CD4-positive, alpha-beta memory T cell (primary cell): ENCODE results near the gene PANK1. TPM values are rescaled to one million over a fixed set of nuclear protein-coding genes. Genes with fewer than 3 reads are reported as not detected.

Experiments used
- CTCF ChIA-PET: fragments of 350-600 bp; sonication (Branson Sonifier 250); formaldehyde crosslinking; loops from one replicate; lab custom pipeline; 2021; ENCODE audit warnings: inconsistent platforms; ENCODE audit not compliant: partially characterized antibody; lab: Charles Lee
- POLR2A ChIA-PET: fragments of 350-600 bp; sonication (Branson Sonifier 250); formaldehyde crosslinking; loops from one replicate; lab custom pipeline; 2021; ENCODE audit not compliant: partially characterized antibody; lab: Charles Lee
- DNase-seq, 5 donors: peaks; one replicate each; pipeline versions ENCODE4 v3.0.0 to v3.0.0-alpha.2; 2020 to 2022; ENCODE audit warnings: mixed read lengths in 1 of 5
- H3K27ac ChIP-seq: one replicate; pipeline ENCODE4 v1.7.0; 2013; ENCODE audit warnings: low read depth, low read length
- H3K27me3 ChIP-seq: 2 replicates; pipeline ENCODE4 v1.7.0; 2013; ENCODE audit warnings: mild to moderate bottlenecking, low read length, moderate library complexity; ENCODE audit not compliant: insufficient read depth
- H3K36me3 ChIP-seq: 2 replicates; pipeline ENCODE4 v1.7.0; 2013; ENCODE audit warnings: mild to moderate bottlenecking, low read length, moderate library complexity; ENCODE audit not compliant: insufficient read depth
- H3K4me1 ChIP-seq: 2 replicates; pipeline ENCODE4 v1.7.0; 2013; ENCODE audit warnings: mild to moderate bottlenecking, low read length, moderate library complexity; ENCODE audit not compliant: insufficient read depth
- H3K4me3 ChIP-seq, 2 donors: one replicate each; pipeline ENCODE4 v1.7.0; 2013; ENCODE audit warnings: low read length in 2 of 2, mild to moderate bottlenecking in 1 of 2
- H3K9me3 ChIP-seq, 2 donors: one replicate each; pipeline ENCODE4 v1.7.0; 2013; ENCODE audit warnings: low read length in 2 of 2, control low read depth in 1 of 2; ENCODE audit not compliant: control insufficient read depth in 1 of 2
- H3K27ac Mint-ChIP-seq, 7 donors: one replicate each; pipeline ENCODE4 v1.8.0; 2020 to 2021; ENCODE audit warnings: mixed read lengths in 7 of 7, mild to moderate bottlenecking in 6 of 7, inconsistent platforms in 3 of 7, moderate library complexity in 3 of 7
- H3K27me3 Mint-ChIP-seq, 2 donors: one replicate each; pipeline ENCODE4 v1.8.0; 2020 to 2021; ENCODE audit warnings: mixed read lengths in 2 of 2
- H3K36me3 Mint-ChIP-seq, 2 donors: one replicate each; pipeline ENCODE4 v1.8.0; 2020 to 2021; ENCODE audit warnings: mixed read lengths in 2 of 2, inconsistent platforms in 1 of 2, mild to moderate bottlenecking in 1 of 2
- H3K4me1 Mint-ChIP-seq, 4 donors: one replicate each; pipeline ENCODE4 v1.8.0; 2020 to 2021; ENCODE audit warnings: mixed read lengths in 4 of 4, mild to moderate bottlenecking in 1 of 4
- H3K4me3 Mint-ChIP-seq, 8 donors: one replicate each; pipeline ENCODE4 v1.8.0; 2020 to 2021; ENCODE audit warnings: mixed read lengths in 8 of 8, mild to moderate bottlenecking in 7 of 8, moderate library complexity in 6 of 8, inconsistent platforms in 3 of 8
- H3K9me3 Mint-ChIP-seq, 8 donors: one replicate each; pipeline ENCODE4 v1.8.0; 2020 to 2021; ENCODE audit warnings: mixed read lengths in 8 of 8, mild to moderate bottlenecking in 5 of 8, inconsistent platforms in 3 of 8, moderate library complexity in 1 of 8
- intact Hi-C: fragments of 100-400 bp; cut with micrococcal nuclease; formaldehyde crosslinking; loops from one replicate; pipeline ENCODE4 v1.15.1; 2023
- polyA plus RNA-seq, 2 donors: library from polyadenylated mRNA; unstranded; fragments of 300-500 nt; fragmentation: Illumina TruSeq; gene quantifications; one replicate each; pipeline ENCODE4 v1.2.3, GENCODE V29; 2021
- total RNA-seq, 2 experiments: library from RNA; stranded (reverse); gene quantifications; one replicate each; pipeline ENCODE4 v1.2.3, GENCODE V29; 2021

PANK1 gene
- total and polyA plus RNA-seq, 4 experiments from 2014 or later, result 1.6 to 4.5 (median 3.1) TPM

DNA sequence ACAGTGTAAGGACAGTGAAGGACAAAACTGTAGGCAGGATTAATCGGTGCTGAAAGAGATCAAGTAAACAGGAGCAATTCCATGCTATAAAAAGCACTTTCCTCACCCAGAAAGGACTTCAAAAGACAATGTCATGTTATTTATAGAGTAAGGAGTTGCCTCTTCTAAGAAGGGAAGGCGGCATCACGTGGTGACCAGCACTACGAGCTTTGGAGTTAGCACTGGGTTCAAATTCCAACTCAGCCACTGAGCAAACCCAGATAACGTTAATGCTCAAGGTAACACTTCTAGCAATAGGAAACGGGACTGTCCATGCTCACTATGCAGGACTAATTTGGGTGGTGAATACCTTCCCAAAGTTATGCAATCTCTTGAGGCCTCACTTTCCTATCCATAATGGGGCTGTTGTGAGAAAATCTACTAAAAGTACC is 715 bp upstream of the PANK1 start:
- POLR2A ChIA-PET, result no interaction called here
- no peaks in the 10 kb centered on the region for H3K27me3 ChIP-seq
- Mint-ChIP-seq H3K4me3 (peak overlapping the region in 7 of 8 donors; percentile 87 to 95 (median 93)), H3K36me3 (no peaks in the 10 kb centered on the region), H3K4me1 (peaks cover 8 to 11% (median 10%) of the 10 kb centered on the region in 4 donors), H3K27ac (peak overlapping the region; percentile 43 to 92 (median 73)), H3K27me3 (peaks cover 3 to 11% of the 10 kb centered on the region in 2 donors), H3K9me3 (peaks cover 0 to 1% (median 0%) of the 10 kb centered on the region in 8 donors)
- CTCF ChIA-PET, result no interaction called here
- DNase-seq, result no peak
- H3K36me3 ChIP-seq, result no peaks in the 10 kb centered on the region
- intact Hi-C loops, result loop anchor here (2.0 to 10.0 kb wide), 3 partner anchors 31 to 1831 kb away; partner anchors contain the start of genes ATAD1 and IFIT5
- peak overlapping the region in 1 of 2 donors; percentile 55 for H3K4me3 ChIP-seq
- peaks cover 16% of the 10 kb centered on the region for H3K4me1 ChIP-seq
- H3K9me3 ChIP-seq, result no peaks in the 10 kb centered on the region
- H3K27ac ChIP-seq, result no peak overlapping the region

DNA sequence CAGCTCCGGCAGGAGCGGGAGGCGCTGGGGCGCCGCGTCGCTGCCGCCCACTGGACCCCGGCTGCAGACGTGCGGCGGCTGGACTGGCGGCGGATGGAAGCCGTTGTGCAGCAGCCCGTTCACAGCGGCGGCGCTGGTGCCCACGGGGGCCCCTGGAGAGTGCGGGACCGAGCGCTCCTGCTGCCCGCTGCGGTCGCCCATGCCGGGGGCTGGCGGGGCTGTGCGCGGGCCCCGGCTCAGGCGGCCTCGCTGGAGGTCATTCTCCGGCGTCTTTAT is 413 bp downstream of the PANK1 start:
- Mint-ChIP-seq H3K27ac (no peak overlapping the region), H3K27me3 (peaks cover 3 to 6% of the 10 kb centered on the region in 2 donors), H3K4me3 (peak overlapping the region in 1 of 8 donors; percentile 22), H3K4me1 (peaks cover 8 to 11% (median 10%) of the 10 kb centered on the region in 4 donors), H3K9me3 (peaks cover 0 to 1% (median 0%) of the 10 kb centered on the region in 8 donors), H3K36me3 (no peaks in the 10 kb centered on the region)
- Histone ChIP-seq H3K4me1 (peaks cover 16% of the 10 kb centered on the region), H3K4me3 (peak overlapping the region; percentile 55 to 75), H3K27ac (peak overlapping the region; percentile 43), H3K27me3 (no peaks in the 10 kb centered on the region), H3K9me3 (no peaks in the 10 kb centered on the region), H3K36me3 (no peaks in the 10 kb centered on the region)
- ChIA-PET POLR2A (interaction anchor here (1.0 to 1.4 kb wide), 2 partner anchors 29 to 230 kb away, joined by 5 to 7 read pairs; partner anchors contain the start of gene IFIT5), CTCF (interaction anchor here (1.1 kb wide), 1 partner anchor 1213 kb away, joined by 3 read pairs; the partner anchor contains the start of gene HTR7)
- peak in 1 of 5 donors; percentile 34 for DNase-seq
- intact Hi-C loops, result loop anchor here (1.0 to 10.0 kb wide), 5 partner anchors 30 to 1830 kb away; partner anchors contain the start of genes ATAD1, IFIT5, KIF20B and LIPA

DNA sequence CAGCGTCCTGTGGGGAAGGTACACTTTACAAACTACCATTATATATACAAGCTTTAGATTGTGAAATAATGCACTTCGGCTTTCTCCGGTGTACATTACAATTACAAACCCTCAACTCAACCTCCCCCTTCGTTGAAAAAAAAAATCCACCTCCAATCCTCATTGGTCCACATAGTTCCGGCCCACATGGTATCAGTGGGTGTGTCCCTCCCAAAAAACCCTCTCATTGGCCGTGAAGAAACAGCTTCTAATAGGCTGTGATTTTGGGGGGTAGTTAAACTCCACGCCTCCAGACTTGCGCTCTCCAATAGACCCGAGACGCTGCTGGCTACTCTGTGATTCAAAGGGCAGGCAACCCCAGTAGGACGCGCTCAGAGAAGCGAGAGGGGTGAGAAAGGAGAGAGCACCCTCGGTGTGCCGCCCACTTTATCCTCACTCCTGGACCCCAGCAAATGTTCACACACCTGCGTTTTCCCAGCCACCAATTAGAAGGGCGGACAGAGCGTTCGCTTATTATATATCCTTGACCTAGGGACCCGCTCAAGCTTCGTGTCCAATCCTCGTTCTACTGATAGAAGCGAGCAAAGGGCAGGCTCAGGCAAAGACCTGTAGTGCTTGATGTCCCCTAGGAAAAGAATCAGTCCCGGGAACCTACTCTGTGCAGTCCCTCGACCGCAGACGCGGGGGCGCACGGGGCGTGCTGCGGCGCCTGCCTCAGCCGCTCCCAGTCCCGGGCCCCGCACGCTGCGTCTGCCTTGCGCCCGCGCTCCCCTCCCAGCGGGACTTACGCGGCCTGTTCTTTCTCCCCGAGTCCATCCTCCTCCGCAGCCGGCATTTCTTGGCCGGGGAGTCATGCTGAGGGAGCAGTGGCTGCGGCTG is 991 bp downstream of the PANK1 start:
- CTCF ChIA-PET, result interaction anchor here (1.0 to 1.8 kb wide), 5 partner anchors 10 to 1214 kb away, joined by 3 to 8 read pairs (median 3); partner anchors contain the start of genes HTR7 and KIF20B
- Histone ChIP-seq H3K4me3 (peak overlapping the region; percentile 55 to 75), H3K27ac (peak overlapping the region; percentile 43), H3K27me3 (no peaks in the 10 kb centered on the region), H3K4me1 (peaks cover 16% of the 10 kb centered on the region), H3K36me3 (no peaks in the 10 kb centered on the region), H3K9me3 (no peaks in the 10 kb centered on the region)
- DNase-seq, result peak; percentile 74 to 82 (median 75)
- peaks cover 3 to 4% of the 10 kb centered on the region in 2 donors for H3K27me3 Mint-ChIP-seq
- H3K9me3 Mint-ChIP-seq, result peaks cover 0 to 1% (median 0%) of the 10 kb centered on the region in 8 donors
- H3K36me3 Mint-ChIP-seq, result no peaks in the 10 kb centered on the region
- POLR2A ChIA-PET, result interaction anchor here (0.7 to 1.5 kb wide), 9 partner anchors 18 to 764 kb away, joined by 3 to 13 read pairs (median 5); partner anchors contain the start of genes IFIT2, IFIT5, KIF20B and STAMBPL1
- H3K4me1 Mint-ChIP-seq, result peaks cover 8 to 11% (median 10%) of the 10 kb centered on the region in 4 donors
- no peak overlapping the region for H3K27ac Mint-ChIP-seq
- no peak overlapping the region for H3K4me3 Mint-ChIP-seq
- intact Hi-C loops, result loop anchor here (1.0 to 10.0 kb wide), 5 partner anchors 29 to 1829 kb away; partner anchors contain the start of genes ATAD1, IFIT5, KIF20B and LIPA

DNA sequence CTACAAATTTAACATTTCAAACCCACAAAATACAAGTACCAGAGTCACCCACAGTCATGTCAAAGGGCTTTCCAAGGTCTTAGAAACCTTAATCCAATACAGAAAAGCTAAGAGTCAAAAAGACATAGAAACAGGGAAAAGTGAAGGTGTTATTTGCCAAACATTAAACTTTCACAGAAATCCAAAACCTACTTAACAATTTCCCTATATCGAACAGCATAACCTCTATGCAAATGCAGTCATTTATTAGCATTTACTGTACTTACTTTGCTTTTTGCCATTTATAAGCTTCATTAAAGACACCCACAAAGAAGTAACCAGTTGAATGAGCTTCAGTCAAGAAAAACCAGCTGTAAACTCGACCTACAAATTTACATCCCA is 1.6 kb downstream of the PANK1 start:
- POLR2A ChIA-PET, result interaction anchor here (0.9 to 1.5 kb wide), 7 partner anchors 17 to 764 kb away, joined by 3 to 13 read pairs (median 4); partner anchors contain the start of genes IFIT2, KIF20B and STAMBPL1
- Histone ChIP-seq H3K4me3 (peak overlapping the region; percentile 55 to 75), H3K9me3 (no peaks in the 10 kb centered on the region), H3K4me1 (peaks cover 16% of the 10 kb centered on the region), H3K36me3 (no peaks in the 10 kb centered on the region), H3K27me3 (no peaks in the 10 kb centered on the region), H3K27ac (no peak overlapping the region)
- H3K4me1 Mint-ChIP-seq, result peaks cover 8 to 11% (median 10%) of the 10 kb centered on the region in 4 donors
- H3K27me3 Mint-ChIP-seq, result peaks cover 3 to 4% of the 10 kb centered on the region in 2 donors
- DNase-seq, result no peak
- no peaks in the 10 kb centered on the region for H3K36me3 Mint-ChIP-seq
- H3K4me3 Mint-ChIP-seq, result no peak overlapping the region
- H3K27ac Mint-ChIP-seq, result no peak overlapping the region
- CTCF ChIA-PET, result interaction anchor here (1.0 to 1.8 kb wide), 5 partner anchors 10 to 1214 kb away, joined by 3 to 8 read pairs (median 3); partner anchors contain the start of genes HTR7 and KIF20B
- peaks cover 0 to 1% (median 0%) of the 10 kb centered on the region in 8 donors for H3K9me3 Mint-ChIP-seq
- intact Hi-C loops, result loop anchor here (5.0 to 10.0 kb wide), 2 partner anchors 391 to 1829 kb away; partner anchors contain the start of genes ATAD1 and LIPA

DNA sequence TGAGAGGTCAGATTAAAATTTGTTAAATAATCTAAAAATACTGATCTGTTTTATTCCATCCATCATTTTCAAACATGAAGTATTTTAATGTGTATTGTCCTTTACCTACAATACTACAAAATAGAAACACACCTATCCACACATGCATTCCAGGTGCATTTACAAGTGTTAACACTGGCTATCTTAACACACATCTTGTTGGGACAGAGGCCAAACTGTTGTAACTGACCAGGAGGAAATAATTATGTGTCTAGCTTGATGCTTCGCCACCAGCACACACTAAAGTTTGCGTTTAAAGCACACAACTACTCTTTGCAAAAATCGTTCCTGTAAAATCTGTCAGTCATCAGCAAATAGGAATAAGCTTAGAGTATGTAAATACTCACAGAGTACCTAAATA is 2.8 kb downstream of the PANK1 start:
- Histone ChIP-seq H3K4me1 (peaks cover 16% of the 10 kb centered on the region), H3K27me3 (no peaks in the 10 kb centered on the region), H3K9me3 (no peaks in the 10 kb centered on the region), H3K27ac (no peak overlapping the region), H3K36me3 (no peaks in the 10 kb centered on the region), H3K4me3 (no peak overlapping the region)
- intact Hi-C loops, result loop anchor here (5.0 to 10.0 kb wide), 2 partner anchors 390 to 1827 kb away; partner anchors contain the start of genes ATAD1 and LIPA
- no peak overlapping the region for H3K27ac Mint-ChIP-seq
- no peak for DNase-seq
- no peak overlapping the region for H3K4me3 Mint-ChIP-seq
- ChIA-PET POLR2A (no interaction called here), CTCF (interaction anchor here (1.8 kb wide), 1 partner anchor 8 kb away, joined by 6 read pairs; no protein-coding TSS in a partner anchor)
- H3K9me3 Mint-ChIP-seq, result peaks cover 0 to 1% (median 0%) of the 10 kb centered on the region in 8 donors
- no peaks in the 10 kb centered on the region for H3K36me3 Mint-ChIP-seq
- peaks cover 8 to 11% (median 10%) of the 10 kb centered on the region in 4 donors for H3K4me1 Mint-ChIP-seq
- peaks cover 0 to 3% of the 10 kb centered on the region in 2 donors for H3K27me3 Mint-ChIP-seq

DNA sequence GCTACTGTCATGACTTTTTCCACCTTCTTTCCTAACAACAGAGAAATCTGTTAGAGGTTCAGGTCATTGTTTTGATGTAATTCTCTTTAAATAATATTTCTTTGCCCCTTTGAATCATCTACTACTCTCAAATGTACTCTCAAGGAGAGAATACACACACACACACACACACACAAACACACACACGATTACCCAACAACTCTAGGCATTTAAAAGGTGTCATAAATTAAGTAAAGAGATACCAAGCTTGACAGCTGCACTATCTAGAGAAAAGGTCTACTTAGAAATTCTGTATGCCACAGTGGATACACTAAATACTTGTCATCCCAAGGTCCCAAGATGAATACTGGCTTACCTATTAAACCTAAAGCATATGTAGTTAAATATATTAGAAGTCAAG is 4.8 kb downstream of the PANK1 start:
- Histone ChIP-seq H3K27me3 (no peaks in the 10 kb centered on the region), H3K9me3 (no peaks in the 10 kb centered on the region), H3K4me1 (peaks cover 11% of the 10 kb centered on the region), H3K36me3 (no peaks in the 10 kb centered on the region), H3K27ac (no peak overlapping the region), H3K4me3 (no peak overlapping the region)
- H3K9me3 Mint-ChIP-seq, result peaks cover 0 to 1% (median 0%) of the 10 kb centered on the region in 8 donors
- H3K27ac Mint-ChIP-seq, result no peak overlapping the region
- intact Hi-C loops, result loop anchor here (5.0 to 10.0 kb wide), 2 partner anchors 388 to 1825 kb away; partner anchors contain the start of genes ATAD1 and LIPA
- no peak overlapping the region for H3K4me3 Mint-ChIP-seq
- no peaks in the 10 kb centered on the region for H3K36me3 Mint-ChIP-seq
- no peaks in the 10 kb centered on the region for H3K27me3 Mint-ChIP-seq
- POLR2A ChIA-PET, result no interaction called here
- H3K4me1 Mint-ChIP-seq, result peaks cover 3 to 4% (median 4%) of the 10 kb centered on the region in 4 donors
- DNase-seq, result no peak
- CTCF ChIA-PET, result no interaction called here
